Measurements from ENCODE around the gene PCDHGB5.

DNA sequence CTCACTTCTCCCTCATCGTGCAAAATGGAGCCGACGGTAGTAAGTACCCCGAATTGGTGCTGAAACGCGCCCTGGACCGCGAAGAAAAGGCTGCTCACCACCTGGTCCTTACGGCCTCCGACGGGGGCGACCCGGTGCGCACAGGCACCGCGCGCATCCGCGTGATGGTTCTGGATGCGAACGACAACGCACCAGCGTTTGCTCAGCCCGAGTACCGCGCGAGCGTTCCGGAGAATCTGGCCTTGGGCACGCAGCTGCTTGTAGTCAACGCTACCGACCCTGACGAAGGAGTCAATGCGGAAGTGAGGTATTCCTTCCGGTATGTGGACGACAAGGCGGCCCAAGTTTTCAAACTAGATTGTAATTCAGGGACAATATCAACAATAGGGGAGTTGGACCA is 33.5 kb downstream of the PCDHGB5 start:
- TF ChIP-seq, protein P1, sequence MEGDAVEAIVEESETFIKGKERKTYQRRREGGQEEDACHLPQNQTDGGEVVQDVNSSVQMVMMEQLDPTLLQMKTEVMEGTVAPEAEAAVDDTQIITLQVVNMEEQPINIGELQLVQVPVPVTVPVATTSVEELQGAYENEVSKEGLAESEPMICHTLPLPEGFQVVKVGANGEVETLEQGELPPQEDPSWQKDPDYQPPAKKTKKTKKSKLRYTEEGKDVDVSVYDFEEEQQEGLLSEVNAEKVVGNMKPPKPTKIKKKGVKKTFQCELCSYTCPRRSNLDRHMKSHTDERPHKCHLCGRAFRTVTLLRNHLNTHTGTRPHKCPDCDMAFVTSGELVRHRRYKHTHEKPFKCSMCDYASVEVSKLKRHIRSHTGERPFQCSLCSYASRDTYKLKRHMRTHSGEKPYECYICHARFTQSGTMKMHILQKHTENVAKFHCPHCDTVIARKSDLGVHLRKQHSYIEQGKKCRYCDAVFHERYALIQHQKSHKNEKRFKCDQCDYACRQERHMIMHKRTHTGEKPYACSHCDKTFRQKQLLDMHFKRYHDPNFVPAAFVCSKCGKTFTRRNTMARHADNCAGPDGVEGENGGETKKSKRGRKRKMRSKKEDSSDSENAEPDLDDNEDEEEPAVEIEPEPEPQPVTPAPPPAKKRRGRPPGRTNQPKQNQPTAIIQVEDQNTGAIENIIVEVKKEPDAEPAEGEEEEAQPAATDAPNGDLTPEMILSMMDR (IDR thresholded peaks at IDR 0.05) = no peak
- TF ChIP-seq EZH2 (IDR thresholded peaks at IDR 0.05) = no peak

All from neural progenitor cell (in vitro differentiated cells).